SH-SY5Y (cell line): Measurements from ENCODE around the gene ERAP2.

Experiments
- GATA2 ChIP-seq: IDR thresholded peaks from 2 replicates; pipeline ENCODE4 v1.6.1; 2011; ENCODE audit warnings: mild to moderate bottlenecking, low read depth, low read length
- GATA3 ChIP-seq: IDR thresholded peaks from 2 replicates; pipeline ENCODE4 v1.6.1; 2011; ENCODE audit warnings: low read depth, mild to moderate bottlenecking, low read length, moderate library complexity

Gene ERAP2, protein sequence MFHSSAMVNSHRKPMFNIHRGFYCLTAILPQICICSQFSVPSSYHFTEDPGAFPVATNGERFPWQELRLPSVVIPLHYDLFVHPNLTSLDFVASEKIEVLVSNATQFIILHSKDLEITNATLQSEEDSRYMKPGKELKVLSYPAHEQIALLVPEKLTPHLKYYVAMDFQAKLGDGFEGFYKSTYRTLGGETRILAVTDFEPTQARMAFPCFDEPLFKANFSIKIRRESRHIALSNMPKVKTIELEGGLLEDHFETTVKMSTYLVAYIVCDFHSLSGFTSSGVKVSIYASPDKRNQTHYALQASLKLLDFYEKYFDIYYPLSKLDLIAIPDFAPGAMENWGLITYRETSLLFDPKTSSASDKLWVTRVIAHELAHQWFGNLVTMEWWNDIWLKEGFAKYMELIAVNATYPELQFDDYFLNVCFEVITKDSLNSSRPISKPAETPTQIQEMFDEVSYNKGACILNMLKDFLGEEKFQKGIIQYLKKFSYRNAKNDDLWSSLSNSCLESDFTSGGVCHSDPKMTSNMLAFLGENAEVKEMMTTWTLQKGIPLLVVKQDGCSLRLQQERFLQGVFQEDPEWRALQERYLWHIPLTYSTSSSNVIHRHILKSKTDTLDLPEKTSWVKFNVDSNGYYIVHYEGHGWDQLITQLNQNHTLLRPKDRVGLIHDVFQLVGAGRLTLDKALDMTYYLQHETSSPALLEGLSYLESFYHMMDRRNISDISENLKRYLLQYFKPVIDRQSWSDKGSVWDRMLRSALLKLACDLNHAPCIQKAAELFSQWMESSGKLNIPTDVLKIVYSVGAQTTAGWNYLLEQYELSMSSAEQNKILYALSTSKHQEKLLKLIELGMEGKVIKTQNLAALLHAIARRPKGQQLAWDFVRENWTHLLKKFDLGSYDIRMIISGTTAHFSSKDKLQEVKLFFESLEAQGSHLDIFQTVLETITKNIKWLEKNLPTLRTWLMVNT

DNA sequence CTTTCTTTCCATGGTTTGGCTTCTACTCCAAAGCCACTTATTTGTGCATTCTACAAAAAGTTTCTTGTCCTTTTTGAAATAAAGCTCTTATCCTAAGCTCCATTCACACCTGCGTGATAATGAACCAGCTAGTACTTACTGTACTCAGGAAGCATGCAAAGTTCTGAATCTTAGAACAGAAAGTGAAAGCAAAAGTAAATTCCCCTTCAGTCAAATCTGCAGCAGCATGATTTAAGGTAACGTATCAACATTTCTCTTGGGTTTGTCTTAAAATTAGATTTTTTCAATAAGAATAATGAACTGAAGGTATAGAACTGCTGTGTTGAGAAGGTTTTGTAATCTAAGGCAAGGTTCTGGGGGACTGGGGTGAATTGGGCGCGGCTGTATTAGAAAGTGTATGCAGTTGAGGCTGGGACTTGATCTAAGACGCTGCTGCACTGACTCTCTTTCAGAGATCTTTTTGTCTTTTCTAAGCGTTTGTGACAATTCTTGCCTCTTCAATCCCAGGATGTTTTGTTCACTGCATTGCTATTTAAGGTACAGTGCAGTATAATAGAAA is at the start of gene ERAP2:
ERAP2 (plus strand) TSS at position 209 of the 559 bp plus-strand sequence. CDS start 3,186 bp downstream, outside the sequence.
- TF ChIP-seq GATA3 (no peak), GATA2 (no peak)

DNA sequence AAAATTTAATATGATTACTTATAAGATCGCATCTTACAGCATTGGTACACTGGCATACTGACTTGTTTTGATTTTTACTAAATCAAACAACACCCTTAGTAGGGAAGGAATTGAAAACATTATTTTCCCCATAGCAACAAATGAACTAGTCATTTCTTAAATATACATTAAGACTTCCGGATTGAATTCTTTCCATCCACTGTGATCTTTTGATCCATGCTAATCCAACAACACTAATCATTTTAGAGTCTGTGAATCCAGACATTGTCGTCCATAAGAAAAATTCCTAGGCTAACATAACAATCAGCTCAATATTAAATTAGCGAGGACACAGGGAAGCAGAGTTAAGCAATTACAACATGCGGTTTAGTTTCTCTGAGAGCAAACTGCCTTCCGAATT is 47.0 kb upstream of the ERAP2 start:
- TF ChIP-seq GATA3 (no peak), GATA2 (no peak)

DNA sequence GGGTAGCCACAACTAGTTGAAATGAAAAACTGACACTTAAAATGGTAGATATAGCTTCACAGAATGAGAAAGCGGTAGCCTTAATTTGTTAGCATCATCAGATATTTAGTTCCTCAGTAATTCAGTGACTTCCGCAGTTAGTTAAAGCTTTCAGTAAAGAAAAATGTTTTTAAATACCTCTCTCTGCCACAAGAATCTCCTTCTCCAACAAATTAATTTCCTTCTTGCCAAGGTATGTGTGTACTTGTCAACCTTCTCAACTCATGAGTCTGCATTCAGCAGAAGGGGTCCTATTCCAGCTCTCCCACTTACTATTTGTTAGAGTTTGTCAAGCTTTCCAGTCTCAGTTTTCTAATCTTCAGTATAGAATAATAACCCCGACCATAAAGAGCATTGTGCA is 42.3 kb upstream of the ERAP2 start:
- TF ChIP-seq GATA2 (no peak), GATA3 (no peak)

DNA sequence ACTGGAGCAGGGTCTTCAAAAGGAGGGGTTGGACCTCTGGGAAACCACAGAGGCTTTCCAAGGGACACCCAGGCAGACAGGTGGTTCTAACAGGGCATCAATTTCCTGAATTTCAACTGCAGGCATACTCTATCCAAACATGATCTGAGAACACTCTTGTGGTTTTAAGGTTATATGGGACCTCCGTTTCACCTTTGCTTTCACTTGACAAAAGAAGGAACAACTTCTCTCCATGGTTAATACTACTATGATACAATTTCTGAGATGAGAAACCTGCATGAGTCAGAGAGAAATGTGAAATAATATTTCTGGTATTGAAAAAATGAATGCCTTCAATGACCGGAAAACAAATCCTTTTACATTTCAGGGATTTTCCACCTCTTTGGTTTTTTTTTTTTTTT is 40.5 kb upstream of the ERAP2 start:
- TF ChIP-seq GATA3 (no peak), GATA2 (no peak)

DNA sequence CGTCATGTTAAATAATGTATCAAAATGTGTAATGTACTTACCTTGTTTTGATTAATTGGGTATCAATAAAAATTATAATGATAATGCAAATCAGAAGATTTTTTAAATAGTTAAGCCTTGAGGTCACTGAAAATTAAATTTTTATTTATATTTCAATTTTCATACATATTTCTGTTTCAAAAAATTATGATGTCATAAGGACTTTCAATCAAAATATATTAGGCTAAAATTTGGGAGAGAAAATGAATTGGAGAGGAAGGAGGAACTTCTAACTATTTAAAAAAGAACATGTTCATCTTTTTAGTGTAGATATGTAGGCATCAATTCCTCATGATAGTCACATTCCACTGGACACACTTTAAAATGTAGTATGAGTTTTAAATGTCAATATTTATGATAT is 39.5 kb upstream of the ERAP2 start:
- no peak for TF ChIP-seq GATA2
- no peak for TF ChIP-seq GATA3

DNA sequence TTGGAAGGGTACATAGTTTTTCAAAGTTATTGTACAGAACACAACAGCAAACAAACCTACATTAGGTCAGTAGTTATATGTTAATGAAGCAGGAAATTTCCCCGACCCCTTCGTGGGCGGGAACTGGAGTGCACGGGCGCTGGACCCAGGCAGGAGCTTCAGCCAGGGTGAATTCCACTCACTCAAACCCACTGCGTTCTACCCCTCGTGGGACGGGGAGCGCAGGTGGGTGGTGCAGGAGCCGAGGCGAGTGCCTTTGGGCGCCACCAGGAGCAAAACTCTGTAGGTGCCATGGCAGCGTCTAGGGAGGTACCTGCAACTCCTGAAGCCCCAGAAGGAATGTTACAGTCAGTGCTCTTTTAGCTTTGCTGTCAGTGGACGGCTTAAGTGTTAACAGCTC is 39.0 kb upstream of the ERAP2 start:
- no peak for TF ChIP-seq GATA2
- TF ChIP-seq GATA3, result no peak

DNA sequence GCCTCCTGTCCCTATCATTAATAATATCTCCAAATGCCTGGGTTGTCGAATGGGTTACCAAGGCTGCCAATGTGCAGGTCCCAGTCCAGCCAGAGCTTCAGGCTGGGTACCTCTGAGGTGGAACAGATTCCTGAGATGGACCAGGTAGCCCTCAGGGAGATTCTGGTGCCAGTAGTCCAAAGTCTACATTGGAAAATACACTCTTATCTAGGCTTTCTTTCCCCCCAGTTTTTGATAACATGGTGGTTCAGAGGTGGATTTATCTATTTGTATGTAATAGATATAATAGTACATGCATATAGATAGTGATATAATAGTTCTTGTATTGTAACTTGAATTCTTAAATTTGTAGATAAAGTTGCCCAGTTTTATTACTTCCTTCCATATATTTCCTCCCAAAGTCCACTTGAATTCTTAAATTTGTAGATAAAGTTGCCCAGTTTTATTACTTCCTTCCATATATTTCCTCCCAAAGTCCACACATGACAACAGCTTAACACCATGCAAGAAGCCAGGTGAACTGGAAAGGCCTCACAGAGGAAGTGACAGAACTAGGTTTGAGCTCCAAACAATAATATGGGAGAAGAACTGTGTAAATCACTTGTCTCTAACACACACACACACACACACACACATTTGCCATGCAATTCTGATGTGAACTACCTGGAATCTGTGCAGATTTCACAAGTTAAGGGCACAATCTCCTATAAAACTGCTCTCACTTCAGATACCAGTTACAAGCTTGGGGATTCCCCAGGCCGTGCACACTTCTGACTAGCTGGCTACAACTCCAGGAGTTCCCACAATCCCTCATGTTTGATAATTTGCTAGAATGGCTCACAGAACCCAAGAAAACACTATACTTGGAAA is 37.9 kb upstream of the ERAP2 start:
- TF ChIP-seq GATA2 (no peak), GATA3 (no peak)

DNA sequence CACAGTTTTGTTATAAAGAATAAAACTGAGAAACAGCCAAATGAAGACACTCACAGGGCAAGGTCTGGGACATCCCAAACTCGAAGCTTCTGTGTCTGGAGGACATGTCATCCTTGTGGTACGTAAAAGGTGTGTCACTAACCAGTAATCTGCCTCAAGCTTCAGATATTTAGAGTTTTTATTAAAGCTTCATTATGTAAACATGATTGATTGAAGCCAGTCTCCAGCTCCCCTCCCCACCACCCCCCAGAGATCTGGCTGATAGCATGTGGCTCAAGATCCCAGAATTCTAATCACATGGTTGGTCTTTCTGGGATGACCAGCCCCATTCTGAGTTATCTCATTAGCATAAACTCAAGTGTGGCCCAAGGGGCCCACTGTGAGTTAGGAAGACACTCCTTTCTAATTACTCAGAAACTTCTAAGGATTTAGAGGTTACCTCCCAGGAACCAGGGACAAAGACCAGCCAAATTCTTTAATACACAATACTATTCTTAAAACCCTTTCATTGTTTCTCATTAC is 37.2 kb upstream of the ERAP2 start:
- no peak for TF ChIP-seq GATA2
- no peak for TF ChIP-seq GATA3

DNA sequence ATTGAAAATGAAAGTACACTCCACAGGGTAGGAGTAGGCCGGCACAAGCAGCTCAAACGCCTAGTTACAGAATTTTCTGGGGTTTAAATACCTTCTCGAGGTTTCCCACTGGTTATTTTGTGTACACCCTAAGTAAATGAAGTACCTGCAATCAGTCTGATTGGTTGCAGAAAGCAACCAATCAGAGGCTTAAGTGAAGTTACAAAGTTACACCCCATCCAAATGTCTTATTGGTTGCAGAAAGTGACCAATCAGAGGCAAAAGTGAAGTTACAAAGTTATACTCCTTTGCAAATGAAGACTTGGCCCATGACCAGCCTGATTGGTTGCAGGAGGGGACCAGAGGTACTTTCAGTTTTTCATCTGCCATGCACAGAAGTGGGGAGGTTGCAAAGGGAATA is 33.2 kb upstream of the ERAP2 start:
- TF ChIP-seq GATA2, result no peak
- no peak for TF ChIP-seq GATA3

DNA sequence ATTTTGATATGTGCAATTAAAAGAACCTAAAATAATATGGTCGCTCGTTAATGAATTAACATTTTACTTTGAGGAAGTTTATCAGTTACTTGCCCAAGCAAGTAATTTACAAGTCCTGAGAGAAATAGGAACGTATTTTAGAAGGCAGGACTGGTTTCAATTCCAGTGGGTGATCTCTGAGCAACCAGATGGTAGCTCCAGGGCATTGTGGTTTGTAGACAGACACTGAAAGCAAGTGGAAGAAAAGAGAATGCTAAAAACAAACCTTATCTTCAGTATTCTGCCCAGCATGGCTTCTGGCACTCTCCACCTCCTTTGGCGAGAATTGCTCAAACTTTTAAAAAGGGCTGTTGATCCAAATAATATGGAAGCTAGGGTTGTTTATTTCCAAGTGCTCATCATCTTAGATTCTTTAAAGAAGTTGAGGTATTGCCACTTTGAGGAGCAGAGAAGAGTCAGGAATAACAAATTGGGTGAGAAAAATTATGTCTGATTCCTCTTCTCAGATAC is 31.8 kb upstream of the ERAP2 start:
- TF ChIP-seq GATA3, result no peak
- TF ChIP-seq GATA2, result peak; percentile 39; the same call in 1 of the 2 replicates

DNA sequence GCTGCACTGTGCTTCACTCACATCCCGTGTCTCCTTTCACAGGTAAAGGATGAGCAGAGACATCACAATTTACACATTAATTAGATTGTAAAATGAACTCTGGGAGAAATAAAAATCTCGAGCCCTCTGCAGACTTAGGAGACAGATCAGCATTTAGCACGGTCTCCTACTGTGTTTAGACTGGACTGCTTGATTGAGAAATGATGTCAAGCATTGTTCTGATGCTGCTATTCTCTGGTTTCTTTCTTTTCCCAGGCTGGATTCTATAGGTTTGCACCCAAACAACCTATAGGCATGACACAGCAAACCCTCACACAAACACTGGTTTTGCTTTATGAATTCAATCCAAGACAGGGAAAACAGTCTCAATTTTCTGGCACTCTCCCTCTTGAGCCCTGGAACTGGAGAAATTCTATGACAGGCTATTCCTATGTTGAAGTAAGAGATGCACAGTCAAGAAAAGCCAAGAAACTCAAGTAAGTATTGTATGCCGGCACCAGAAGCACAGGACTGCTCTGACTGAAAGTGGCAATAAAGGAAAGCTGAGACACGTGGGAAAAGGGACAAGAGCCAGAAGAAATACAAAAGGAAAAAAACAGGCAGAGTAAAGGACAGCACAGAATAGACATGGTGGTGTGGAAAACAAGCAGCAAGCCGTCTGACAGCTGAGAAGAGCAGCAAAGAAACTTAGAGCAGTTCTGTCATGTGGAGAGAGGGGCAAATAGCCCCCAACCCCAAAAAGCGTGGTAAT is 24.8 kb upstream of the ERAP2 start:
- TF ChIP-seq GATA3 (no peak), GATA2 (no peak)

DNA sequence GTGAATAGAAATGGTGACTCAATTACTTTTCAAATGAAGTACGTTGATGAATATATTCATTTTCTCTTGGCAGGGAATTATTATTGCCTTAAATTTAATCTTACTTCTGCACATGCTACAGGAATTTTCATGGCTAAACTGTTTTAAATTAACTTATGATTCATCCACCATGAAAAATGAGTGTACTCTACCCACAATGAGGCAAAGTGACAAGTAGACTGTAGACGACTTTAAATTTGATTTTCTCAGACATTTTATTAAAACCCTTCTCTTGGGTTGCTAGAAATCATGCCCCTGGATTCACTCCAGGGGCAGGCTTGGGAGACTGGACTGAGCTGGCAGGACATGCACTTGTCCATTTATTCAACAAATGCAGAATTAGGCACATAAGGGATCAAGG is 23.5 kb upstream of the ERAP2 start:
- TF ChIP-seq GATA3, result no peak
- no peak for TF ChIP-seq GATA2

DNA sequence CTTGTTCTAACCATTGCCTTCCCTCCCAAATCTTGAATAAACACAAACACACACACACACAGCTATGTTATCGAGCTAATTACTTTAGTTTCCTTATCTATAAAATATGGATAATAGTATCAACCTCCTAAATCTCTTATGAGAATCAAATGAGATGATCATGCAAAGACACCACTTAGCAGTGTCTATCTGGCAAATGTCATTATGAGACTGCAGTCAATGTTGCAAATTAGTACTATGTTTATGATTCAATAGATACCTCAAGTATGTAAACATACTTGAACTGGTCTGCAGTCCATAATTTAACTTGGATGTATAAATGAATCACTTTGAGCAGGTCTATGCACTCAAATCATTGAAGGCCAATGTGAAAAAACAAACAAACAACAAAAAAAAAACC is 22.2 kb upstream of the ERAP2 start:
- TF ChIP-seq GATA3 (no peak), GATA2 (no peak)
